K562 (cell line): Measurements from ENCODE around the gene CPED1. TPM values are rescaled to one million over a fixed set of nuclear protein-coding genes. Genes with fewer than 3 reads are reported as not detected.

Experiments
- CSDE1 ChIP-seq, 2 experiments: fragments of 450-650 bp; IDR thresholded peaks; 2 replicates each; pipeline ENCODE4 v1.6.1; 2016; ENCODE audit warnings: mild to moderate bottlenecking in 1 of 2
- EWSR1 ChIP-seq: fragments of 450-650 bp; IDR thresholded peaks from 2 replicates; pipeline ENCODE4 v1.6.1; 2018; ENCODE audit warnings: borderline replicate concordance, mild to moderate bottlenecking, low read depth, moderate library complexity; ENCODE audit not compliant: partially characterized antibody
- FOSL1 ChIP-seq: fragments of 200-800 bp; sonication (Bioruptor generic); conservative IDR thresholded peaks from 2 replicates; pipeline ENCODE4 v1.6.1; 2016; ENCODE audit warnings: missing genetic modification characterization, missing compliant biosample characterization
- HDAC3 ChIP-seq: fragments of 450-650 bp; IDR thresholded peaks from 2 replicates; pipeline ENCODE4 v1.6.1; 2018; ENCODE audit warnings: borderline replicate concordance, mild to moderate bottlenecking, moderate library complexity; ENCODE audit not compliant: partially characterized antibody
- JUNB ChIP-seq: fragments of 450-650 bp; formaldehyde crosslinking; conservative IDR thresholded peaks from 2 replicates; pipeline ENCODE4 v1.4.0; 2020; ENCODE audit warnings: mild to moderate bottlenecking
- MAFF ChIP-seq: IDR thresholded peaks from 2 replicates; pipeline ENCODE4 v1.6.1; 2012; ENCODE audit warnings: low read length, improper control_type of control experiment
- MEF2D ChIP-seq: conservative IDR thresholded peaks from 2 replicates; pipeline ENCODE4 v1.6.1; 2016; ENCODE audit warnings: low read depth, missing genetic modification characterization, missing compliant biosample characterization
- POLR2H ChIP-seq: IDR thresholded peaks from 2 replicates; pipeline ENCODE4 v1.6.1; 2016; ENCODE audit warnings: missing genetic modification characterization, low read depth, mild to moderate bottlenecking, control low read depth, missing compliant biosample characterization, moderate library complexity
- SAFB2 ChIP-seq: fragments of 200-400 bp; formaldehyde crosslinking; IDR thresholded peaks from 2 replicates; pipeline ENCODE4 v1.6.1; 2018; ENCODE audit warnings: borderline replicate concordance, low read length, low read depth, moderate library complexity; ENCODE audit not compliant: severe bottlenecking
- SIRT6 ChIP-seq: IDR thresholded peaks from one replicate; pipeline ENCODE4 v1.6.1; 2012; ENCODE audit warnings: low read depth, mild to moderate bottlenecking, control low read depth, inconsistent platforms, low read length, moderate library complexity
- TRIM28 ChIP-seq: fragments of 450-650 bp; IDR thresholded peaks from 2 replicates; pipeline ENCODE4 v1.6.1; 2017
- ZNF121 ChIP-seq: sonication (generic); formaldehyde crosslinking; conservative IDR thresholded peaks from 2 replicates; pipeline ENCODE4 v1.8.0; 2022; ENCODE audit warnings: missing genetic modification reagents
- ZNF253 ChIP-seq: fragments of 250-450 bp; sonication (Bioruptor Pico); conservative IDR thresholded peaks from 2 replicates; pipeline ENCODE4 v1.6.1; 2021; ENCODE audit warnings: mild to moderate bottlenecking
- ZNF354B ChIP-seq: fragments of 250-450 bp; sonication (Bioruptor Pico); IDR thresholded peaks from 2 replicates; pipeline ENCODE4 v1.4.0; 2020
- ZNF408 ChIP-seq: fragments of 250-450 bp; sonication (Bioruptor Pico); IDR thresholded peaks from 2 replicates; pipeline ENCODE4 v1.4.0; 2020; ENCODE audit warnings: low read depth, mild to moderate bottlenecking, moderate library complexity
- ZNF444 ChIP-seq: fragments of 250-450 bp; sonication (Bioruptor Pico); IDR thresholded peaks from 2 replicates; pipeline ENCODE4 v1.4.0; 2020; ENCODE audit warnings: mild to moderate bottlenecking, moderate library complexity
- ZNF699 ChIP-seq: fragments of 250-450 bp; sonication (Bioruptor Pico); IDR thresholded peaks from 2 replicates; pipeline ENCODE4 v1.8.0; 2021; ENCODE audit warnings: mild to moderate bottlenecking, moderate library complexity; ENCODE audit not compliant: insufficient replicate concordance
- polyA plus RNA-seq, 8 experiments: library from polyadenylated mRNA; depleted of rRNA in 4 of 8; stranded (reverse) in 5 of 8; unstranded in 3 of 8; fragments of >200 nt; fragmentation: Nextera tagmentation in 2 of 8; fragmentation: Illumina TruSeq in 1 of 8; extraction: Ambion mirVana in 2 of 8; extraction: Trizol in 1 of 8; gene quantifications; 2 replicates each; pipeline versions ENCODE4 v1.2.1 to v1.2.3, GENCODE V29; 2011 to 2014; ENCODE audit warnings: inconsistent platforms in 1 of 8, missing spikeins in 1 of 8
- total RNA-seq, 7 experiments: library from RNA; depleted of rRNA in 6 of 7; stranded (reverse); fragments of >200 nt in 6 of 7; fragmentation: Illumina TruSeq in 2 of 7; extraction: Trizol in 2 of 7; gene quantifications; 2 replicates each; pipeline versions ENCODE4 v1.2.1 to v1.2.3, GENCODE V29; 2011 to 2021; ENCODE audit warnings: low replicate concordance in 1 of 7
- TF ChIP-seq, protein P1 (sequence below): fragments of 250-450 bp; sonication (Bioruptor Pico); IDR thresholded peaks from 2 replicates; pipeline ENCODE4 v1.4.0; 2020; ENCODE audit warnings: borderline replicate concordance
- TF ChIP-seq, protein P2 (sequence below): fragments of 450-650 bp; formaldehyde crosslinking; IDR thresholded peaks from 2 replicates; pipeline ENCODE4 v1.4.0; 2020; ENCODE audit warnings: mild to moderate bottlenecking
- TF ChIP-seq, protein P3 (sequence below), 2 experiments: IDR thresholded peaks; 2 replicates each; pipeline ENCODE4 v1.6.1; 2012; ENCODE audit warnings: improper control_type of control experiment in 2 of 2, low read depth in 2 of 2, low read length in 2 of 2, borderline replicate concordance in 1 of 2
- TF ChIP-seq, protein P4 (sequence below): fragments of 450-650 bp; IDR thresholded peaks from 2 replicates; pipeline ENCODE4 v1.6.1; 2017; ENCODE audit warnings: antibody characterized with exemption, mild to moderate bottlenecking

Gene CPED1
- total and polyA plus RNA-seq, 9 of the 15 experiments (the other 6 are each of a cell fraction or from before 2014, with no cell fraction given), result 195 to 393 (median 290) TPM

DNA sequence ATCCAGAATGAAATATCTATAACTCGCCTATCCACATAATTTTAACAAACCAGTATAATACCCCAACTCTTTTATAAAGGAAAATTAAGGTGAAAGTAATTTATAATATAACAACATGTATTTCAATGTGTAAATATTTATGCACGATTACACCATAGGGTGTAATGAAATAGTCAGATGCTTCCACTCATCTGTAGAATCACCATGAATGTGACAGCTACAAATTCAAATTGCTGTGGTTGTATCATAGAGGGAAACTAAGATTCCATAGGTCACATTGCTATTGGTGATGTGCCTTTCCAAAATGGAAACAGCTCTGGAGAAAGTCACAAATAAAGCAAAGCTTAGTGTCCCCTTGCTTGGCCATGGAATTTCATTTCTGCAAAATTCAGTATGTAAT is 95.7 kb downstream of the CPED1 start (continued):
- TF ChIP-seq, protein P1, sequence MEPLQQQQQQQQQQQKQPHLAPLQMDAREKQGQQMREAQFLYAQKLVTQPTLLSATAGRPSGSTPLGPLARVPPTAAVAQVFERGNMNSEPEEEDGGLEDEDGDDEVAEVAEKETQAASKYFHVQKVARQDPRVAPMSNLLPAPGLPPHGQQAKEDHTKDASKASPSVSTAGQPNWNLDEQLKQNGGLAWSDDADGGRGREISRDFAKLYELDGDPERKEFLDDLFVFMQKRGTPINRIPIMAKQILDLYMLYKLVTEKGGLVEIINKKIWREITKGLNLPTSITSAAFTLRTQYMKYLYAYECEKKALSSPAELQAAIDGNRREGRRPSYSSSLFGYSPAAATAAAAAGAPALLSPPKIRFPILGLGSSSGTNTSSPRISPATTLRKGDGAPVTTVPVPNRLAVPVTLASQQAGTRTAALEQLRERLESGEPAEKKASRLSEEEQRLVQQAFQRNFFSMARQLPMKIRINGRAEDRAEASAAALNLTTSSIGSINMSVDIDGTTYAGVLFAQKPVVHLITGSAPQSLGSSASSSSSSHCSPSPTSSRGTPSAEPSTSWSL (CRISPR knock-in tag), result no peak
- no peak for TF ChIP-seq TRIM28
- TF ChIP-seq ZNF444, result 0 out of 2 replicates have a peak, but pooled peaks have one; percentile 3
- TF ChIP-seq POLR2H (tag), result peak; percentile 58
- TF ChIP-seq, protein P2, sequence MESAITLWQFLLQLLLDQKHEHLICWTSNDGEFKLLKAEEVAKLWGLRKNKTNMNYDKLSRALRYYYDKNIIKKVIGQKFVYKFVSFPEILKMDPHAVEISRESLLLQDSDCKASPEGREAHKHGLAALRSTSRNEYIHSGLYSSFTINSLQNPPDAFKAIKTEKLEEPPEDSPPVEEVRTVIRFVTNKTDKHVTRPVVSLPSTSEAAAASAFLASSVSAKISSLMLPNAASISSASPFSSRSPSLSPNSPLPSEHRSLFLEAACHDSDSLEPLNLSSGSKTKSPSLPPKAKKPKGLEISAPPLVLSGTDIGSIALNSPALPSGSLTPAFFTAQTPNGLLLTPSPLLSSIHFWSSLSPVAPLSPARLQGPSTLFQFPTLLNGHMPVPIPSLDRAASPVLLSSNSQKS, result no peak
- TF ChIP-seq HDAC3, result peak; percentile 38
- no peak for TF ChIP-seq SIRT6
- TF ChIP-seq ZNF408 (CRISPR knock-in tag), result no peak
- peak; percentile 47 for TF ChIP-seq EWSR1
- TF ChIP-seq, protein P3, sequence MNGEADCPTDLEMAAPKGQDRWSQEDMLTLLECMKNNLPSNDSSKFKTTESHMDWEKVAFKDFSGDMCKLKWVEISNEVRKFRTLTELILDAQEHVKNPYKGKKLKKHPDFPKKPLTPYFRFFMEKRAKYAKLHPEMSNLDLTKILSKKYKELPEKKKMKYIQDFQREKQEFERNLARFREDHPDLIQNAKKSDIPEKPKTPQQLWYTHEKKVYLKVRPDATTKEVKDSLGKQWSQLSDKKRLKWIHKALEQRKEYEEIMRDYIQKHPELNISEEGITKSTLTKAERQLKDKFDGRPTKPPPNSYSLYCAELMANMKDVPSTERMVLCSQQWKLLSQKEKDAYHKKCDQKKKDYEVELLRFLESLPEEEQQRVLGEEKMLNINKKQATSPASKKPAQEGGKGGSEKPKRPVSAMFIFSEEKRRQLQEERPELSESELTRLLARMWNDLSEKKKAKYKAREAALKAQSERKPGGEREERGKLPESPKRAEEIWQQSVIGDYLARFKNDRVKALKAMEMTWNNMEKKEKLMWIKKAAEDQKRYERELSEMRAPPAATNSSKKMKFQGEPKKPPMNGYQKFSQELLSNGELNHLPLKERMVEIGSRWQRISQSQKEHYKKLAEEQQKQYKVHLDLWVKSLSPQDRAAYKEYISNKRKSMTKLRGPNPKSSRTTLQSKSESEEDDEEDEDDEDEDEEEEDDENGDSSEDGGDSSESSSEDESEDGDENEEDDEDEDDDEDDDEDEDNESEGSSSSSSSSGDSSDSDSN (IDR thresholded peaks at IDR 0.05; ENCODE audit: borderline replicate concordance in 1 of 2, low read depth in 2 of 2, low read length in 2 of 2), result no peak
- TF ChIP-seq ZNF699, result no peak
- no peak for TF ChIP-seq FOSL1 (tag)
- TF ChIP-seq ZNF121 (CRISPR knock-in tag), result no peak
- no peak for TF ChIP-seq ZNF354B (CRISPR knock-in tag)
- TF ChIP-seq, protein P4, sequence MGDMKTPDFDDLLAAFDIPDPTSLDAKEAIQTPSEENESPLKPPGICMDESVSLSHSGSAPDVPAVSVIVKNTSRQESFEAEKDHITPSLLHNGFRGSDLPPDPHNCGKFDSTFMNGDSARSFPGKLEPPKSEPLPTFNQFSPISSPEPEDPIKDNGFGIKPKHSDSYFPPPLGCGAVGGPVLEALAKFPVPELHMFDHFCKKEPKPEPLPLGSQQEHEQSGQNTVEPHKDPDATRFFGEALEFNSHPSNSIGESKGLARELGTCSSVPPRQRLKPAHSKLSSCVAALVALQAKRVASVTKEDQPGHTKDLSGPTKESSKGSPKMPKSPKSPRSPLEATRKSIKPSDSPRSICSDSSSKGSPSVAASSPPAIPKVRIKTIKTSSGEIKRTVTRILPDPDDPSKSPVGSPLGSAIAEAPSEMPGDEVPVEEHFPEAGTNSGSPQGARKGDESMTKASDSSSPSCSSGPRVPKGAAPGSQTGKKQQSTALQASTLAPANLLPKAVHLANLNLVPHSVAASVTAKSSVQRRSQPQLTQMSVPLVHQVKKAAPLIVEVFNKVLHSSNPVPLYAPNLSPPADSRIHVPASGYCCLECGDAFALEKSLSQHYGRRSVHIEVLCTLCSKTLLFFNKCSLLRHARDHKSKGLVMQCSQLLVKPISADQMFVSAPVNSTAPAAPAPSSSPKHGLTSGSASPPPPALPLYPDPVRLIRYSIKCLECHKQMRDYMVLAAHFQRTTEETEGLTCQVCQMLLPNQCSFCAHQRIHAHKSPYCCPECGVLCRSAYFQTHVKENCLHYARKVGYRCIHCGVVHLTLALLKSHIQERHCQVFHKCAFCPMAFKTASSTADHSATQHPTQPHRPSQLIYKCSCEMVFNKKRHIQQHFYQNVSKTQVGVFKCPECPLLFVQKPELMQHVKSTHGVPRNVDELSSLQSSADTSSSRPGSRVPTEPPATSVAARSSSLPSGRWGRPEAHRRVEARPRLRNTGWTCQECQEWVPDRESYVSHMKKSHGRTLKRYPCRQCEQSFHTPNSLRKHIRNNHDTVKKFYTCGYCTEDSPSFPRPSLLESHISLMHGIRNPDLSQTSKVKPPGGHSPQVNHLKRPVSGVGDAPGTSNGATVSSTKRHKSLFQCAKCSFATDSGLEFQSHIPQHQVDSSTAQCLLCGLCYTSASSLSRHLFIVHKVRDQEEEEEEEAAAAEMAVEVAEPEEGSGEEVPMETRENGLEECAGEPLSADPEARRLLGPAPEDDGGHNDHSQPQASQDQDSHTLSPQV, result 0 out of 2 replicates have a peak, but pooled peaks have one; percentile 18
- TF ChIP-seq CSDE1 (IDR thresholded peaks at IDR 0.05), result peak in 1 of 2 experiments; percentile 38; a peak in 1 of 4 replicates
- TF ChIP-seq MEF2D (tag), result no peak
- TF ChIP-seq SAFB2, result no peak
- TF ChIP-seq MAFF, result no peak
- no peak for TF ChIP-seq JUNB
- no peak for TF ChIP-seq ZNF253 (CRISPR knock-in tag)
